ENCODE results near the gene SGIP1. TPM values are rescaled to one million over a fixed set of nuclear protein-coding genes. Genes with fewer than 3 reads are reported as not detected.

Gene SGIP1
- total RNA-seq, 1 experiment from 2014 or later: 1.6 TPM

DNA sequence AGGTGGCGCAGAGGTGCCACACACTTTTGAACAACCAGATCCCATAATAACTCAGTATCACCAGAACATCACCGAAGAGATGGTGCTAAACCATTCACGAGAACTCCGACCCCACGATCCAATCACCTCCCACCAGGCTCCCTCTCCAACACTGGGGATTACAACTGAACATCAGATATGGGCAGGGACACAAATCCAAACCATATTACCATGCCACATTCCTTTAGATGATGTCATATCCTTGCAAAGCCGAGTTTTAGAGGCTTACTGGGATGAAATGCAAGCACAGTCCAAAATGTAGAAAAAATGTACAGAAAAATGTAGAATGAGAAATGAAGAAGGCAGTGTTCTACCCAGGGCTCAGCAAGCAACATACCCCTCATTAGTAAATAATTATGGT lies 64.7 kb downstream of the SGIP1 start:
- no peaks in the 10 kb centered on the region for H3K9me3 ChIP-seq (ENCODE audit: low read depth, low read length, poor library complexity, severe bottlenecking)
- no peaks in the 10 kb centered on the region for H3K27me3 ChIP-seq (replicated peaks; ENCODE audit: insufficient read depth, low read depth, low read length, poor library complexity)
- DNase-seq (ENCODE audit: low spot score): peak; percentile 79
- intact Hi-C loops (cut with micrococcal nuclease; ENCODE audit: unreplicated experiment): no loop called here
- ChIA-PET POLR2A (ENCODE audit: low non-redundant PET) (no interaction called here), CTCF (no interaction called here)
- no peak for TF ChIP-seq EZH2 (IDR thresholded peaks at IDR 0.05; ENCODE audit: borderline replicate concordance, low read depth, low read length, poor library complexity, severe bottlenecking)
- TF ChIP-seq, protein P1, sequence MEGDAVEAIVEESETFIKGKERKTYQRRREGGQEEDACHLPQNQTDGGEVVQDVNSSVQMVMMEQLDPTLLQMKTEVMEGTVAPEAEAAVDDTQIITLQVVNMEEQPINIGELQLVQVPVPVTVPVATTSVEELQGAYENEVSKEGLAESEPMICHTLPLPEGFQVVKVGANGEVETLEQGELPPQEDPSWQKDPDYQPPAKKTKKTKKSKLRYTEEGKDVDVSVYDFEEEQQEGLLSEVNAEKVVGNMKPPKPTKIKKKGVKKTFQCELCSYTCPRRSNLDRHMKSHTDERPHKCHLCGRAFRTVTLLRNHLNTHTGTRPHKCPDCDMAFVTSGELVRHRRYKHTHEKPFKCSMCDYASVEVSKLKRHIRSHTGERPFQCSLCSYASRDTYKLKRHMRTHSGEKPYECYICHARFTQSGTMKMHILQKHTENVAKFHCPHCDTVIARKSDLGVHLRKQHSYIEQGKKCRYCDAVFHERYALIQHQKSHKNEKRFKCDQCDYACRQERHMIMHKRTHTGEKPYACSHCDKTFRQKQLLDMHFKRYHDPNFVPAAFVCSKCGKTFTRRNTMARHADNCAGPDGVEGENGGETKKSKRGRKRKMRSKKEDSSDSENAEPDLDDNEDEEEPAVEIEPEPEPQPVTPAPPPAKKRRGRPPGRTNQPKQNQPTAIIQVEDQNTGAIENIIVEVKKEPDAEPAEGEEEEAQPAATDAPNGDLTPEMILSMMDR (conservative IDR thresholded peaks at IDR 0.05; ENCODE audit: low read depth, low read length): no peak
- H3K4me3 ChIP-seq (ENCODE audit: low read depth, low read length, poor library complexity, severe bottlenecking): no peak overlapping the region
- H3K36me3 ChIP-seq (ENCODE audit: insufficient read depth, low read length, poor library complexity, severe bottlenecking): no peaks in the 10 kb centered on the region
- peaks cover 13% of the 10 kb centered on the region for H3K4me1 ChIP-seq (ENCODE audit: insufficient read depth, low read length, poor library complexity, severe bottlenecking)
- BruUV-seq (replicated peaks): no TSS peak
- peak overlapping the region; percentile 36 for H3K27ac ChIP-seq (ENCODE audit: low read depth, low read length, poor library complexity, severe bottlenecking)

DNA sequence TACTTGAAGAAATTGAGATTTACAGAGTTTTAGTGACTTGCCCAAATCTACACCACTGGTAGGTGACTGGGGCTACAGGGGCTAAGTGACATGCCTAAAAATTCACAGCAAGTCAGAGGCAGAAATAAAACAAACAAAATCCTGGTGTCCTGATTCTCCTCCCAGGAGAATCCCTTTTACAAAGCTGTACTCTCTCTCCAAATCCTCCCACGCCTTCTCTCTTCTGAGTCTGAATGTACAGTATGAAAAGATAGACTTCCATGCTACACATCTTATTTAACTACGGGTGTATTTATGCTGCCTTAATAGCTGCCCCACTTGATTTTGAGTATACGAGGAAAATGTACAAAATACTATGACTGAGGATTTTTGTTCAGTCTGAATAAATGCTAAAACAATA lies 65.4 kb downstream of the SGIP1 start:
- Histone ChIP-seq H3K9me3 (ENCODE audit: low read depth, low read length, poor library complexity, severe bottlenecking) (no peaks in the 10 kb centered on the region), H3K4me1 (ENCODE audit: insufficient read depth, low read length, poor library complexity, severe bottlenecking) (peaks cover 13% of the 10 kb centered on the region), H3K27ac (ENCODE audit: low read depth, low read length, poor library complexity, severe bottlenecking) (peak overlapping the region; percentile 36), H3K27me3 (replicated peaks; ENCODE audit: insufficient read depth, low read depth, low read length, poor library complexity) (no peaks in the 10 kb centered on the region), H3K4me3 (ENCODE audit: low read depth, low read length, poor library complexity, severe bottlenecking) (no peak overlapping the region), H3K36me3 (ENCODE audit: insufficient read depth, low read length, poor library complexity, severe bottlenecking) (no peaks in the 10 kb centered on the region)
- ChIA-PET CTCF (no interaction called here), POLR2A (ENCODE audit: low non-redundant PET) (no interaction called here)
- intact Hi-C loops (cut with micrococcal nuclease; ENCODE audit: unreplicated experiment): no loop called here
- no peak for DNase-seq (ENCODE audit: low spot score)
- no TSS peak for BruUV-seq (replicated peaks)
- TF ChIP-seq EZH2 (IDR thresholded peaks at IDR 0.05; ENCODE audit: borderline replicate concordance, low read depth, low read length, poor library complexity, severe bottlenecking): no peak
- TF ChIP-seq, protein P1 (conservative IDR thresholded peaks at IDR 0.05; ENCODE audit: low read depth, low read length): no peak

DNA sequence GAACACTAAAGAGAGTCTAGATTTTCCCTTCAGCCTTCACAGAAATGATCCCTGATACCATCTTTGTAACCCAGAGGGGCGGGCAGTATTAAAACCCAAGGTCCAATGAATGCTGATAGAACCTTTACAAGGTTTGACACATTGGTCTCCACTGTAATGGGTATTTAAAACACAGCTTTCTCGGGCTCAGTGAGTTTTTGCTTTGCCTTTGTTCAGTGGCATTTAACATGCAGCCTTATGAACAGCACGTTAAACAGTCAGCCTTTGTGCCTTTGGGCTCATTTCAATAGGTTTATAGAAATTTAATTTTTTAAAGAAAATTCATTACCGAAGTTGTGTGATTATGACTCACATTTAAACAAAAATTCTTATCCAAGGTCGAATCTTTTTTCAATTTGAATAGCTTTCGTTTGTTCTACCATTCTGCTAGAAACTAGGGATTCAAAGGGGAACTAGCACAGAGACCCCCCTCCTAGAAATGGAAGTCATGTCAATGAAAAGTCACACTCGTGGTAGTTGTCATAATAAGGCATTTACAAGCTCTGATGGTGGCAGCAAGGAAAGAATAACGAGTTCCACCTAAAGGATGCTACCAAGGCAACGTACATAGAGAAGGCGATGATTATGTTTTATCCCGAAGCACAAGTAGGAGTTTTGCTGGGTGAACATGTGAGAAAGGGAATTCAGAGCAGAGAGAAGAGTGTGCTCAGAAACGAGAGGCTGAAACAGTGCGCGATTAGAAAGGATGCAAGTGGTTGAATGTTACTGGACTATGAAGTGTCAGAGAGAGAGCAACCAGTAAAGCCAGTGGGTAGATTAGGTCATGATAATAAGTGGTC lies 66.2 kb downstream of the SGIP1 start:
- Histone ChIP-seq H3K27ac (ENCODE audit: low read depth, low read length, poor library complexity, severe bottlenecking) (no peak overlapping the region), H3K4me1 (ENCODE audit: insufficient read depth, low read length, poor library complexity, severe bottlenecking) (peaks cover 13% of the 10 kb centered on the region), H3K36me3 (ENCODE audit: insufficient read depth, low read length, poor library complexity, severe bottlenecking) (no peaks in the 10 kb centered on the region), H3K9me3 (ENCODE audit: low read depth, low read length, poor library complexity, severe bottlenecking) (no peaks in the 10 kb centered on the region), H3K27me3 (replicated peaks; ENCODE audit: insufficient read depth, low read depth, low read length, poor library complexity) (no peaks in the 10 kb centered on the region), H3K4me3 (ENCODE audit: low read depth, low read length, poor library complexity, severe bottlenecking) (no peak overlapping the region)
- no TSS peak for BruUV-seq (replicated peaks)
- no peak for TF ChIP-seq EZH2 (IDR thresholded peaks at IDR 0.05; ENCODE audit: borderline replicate concordance, low read depth, low read length, poor library complexity, severe bottlenecking)
- CTCF ChIA-PET: no interaction called here
- intact Hi-C loops (cut with micrococcal nuclease; ENCODE audit: unreplicated experiment): no loop called here
- POLR2A ChIA-PET (ENCODE audit: low non-redundant PET): no interaction called here
- DNase-seq (ENCODE audit: low spot score): no peak
